ENCODE measurements around the gene DIP2C. TPM values are rescaled to one million over a fixed set of nuclear protein-coding genes. Genes with fewer than 3 reads are reported as not detected.

Gene DIP2C
- total RNA-seq, 4 donors from 2014 or later, result 2.4 to 14.9 (median 6.1) TPM

DNA sequence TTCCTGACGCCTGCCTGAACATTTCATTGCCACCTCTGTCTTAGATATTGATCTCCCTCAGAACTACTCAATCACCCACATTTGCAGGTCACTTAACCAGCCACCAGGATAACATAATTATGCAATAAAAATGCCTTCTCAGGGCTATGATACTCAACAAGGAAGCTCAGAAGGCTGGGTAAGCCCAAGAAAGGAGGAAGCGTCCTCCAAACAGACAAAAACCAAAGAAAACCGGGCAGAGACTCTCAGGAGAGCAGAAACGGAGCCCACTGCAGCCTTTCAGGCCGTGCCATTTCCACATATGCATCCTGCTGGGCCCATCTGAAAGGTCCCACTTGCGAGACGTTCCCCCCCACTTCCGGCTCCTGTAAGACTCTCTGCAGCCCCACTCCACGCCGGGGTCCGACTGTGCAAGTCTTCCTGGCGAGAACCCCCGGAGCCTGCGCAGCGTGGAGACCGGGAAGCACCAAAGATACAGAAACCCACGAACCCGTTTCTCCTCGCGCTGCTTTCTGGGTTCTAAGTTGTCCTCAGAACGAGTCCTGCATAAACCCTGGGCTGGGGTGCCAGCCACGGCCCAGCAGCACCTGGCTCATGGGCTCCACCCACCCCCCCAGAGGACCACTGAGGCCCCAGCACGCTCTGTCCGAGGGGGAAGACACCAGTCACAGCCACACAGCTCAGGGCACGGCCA is 83.7 kb downstream of the DIP2C start:
- Histone ChIP-seq H3K9me3 (no peaks in the 10 kb centered on the region), H3K4me3 (no peak overlapping the region), H3K27ac (no peak overlapping the region), H3K36me3 (no peaks in the 10 kb centered on the region), H3K4me1 (peaks cover 0 to 14% (median 5%) of the 10 kb centered on the region in 3 donors), H3K27me3 (no peaks in the 10 kb centered on the region)
- TF ChIP-seq, protein P1, sequence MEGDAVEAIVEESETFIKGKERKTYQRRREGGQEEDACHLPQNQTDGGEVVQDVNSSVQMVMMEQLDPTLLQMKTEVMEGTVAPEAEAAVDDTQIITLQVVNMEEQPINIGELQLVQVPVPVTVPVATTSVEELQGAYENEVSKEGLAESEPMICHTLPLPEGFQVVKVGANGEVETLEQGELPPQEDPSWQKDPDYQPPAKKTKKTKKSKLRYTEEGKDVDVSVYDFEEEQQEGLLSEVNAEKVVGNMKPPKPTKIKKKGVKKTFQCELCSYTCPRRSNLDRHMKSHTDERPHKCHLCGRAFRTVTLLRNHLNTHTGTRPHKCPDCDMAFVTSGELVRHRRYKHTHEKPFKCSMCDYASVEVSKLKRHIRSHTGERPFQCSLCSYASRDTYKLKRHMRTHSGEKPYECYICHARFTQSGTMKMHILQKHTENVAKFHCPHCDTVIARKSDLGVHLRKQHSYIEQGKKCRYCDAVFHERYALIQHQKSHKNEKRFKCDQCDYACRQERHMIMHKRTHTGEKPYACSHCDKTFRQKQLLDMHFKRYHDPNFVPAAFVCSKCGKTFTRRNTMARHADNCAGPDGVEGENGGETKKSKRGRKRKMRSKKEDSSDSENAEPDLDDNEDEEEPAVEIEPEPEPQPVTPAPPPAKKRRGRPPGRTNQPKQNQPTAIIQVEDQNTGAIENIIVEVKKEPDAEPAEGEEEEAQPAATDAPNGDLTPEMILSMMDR (IDR thresholded peaks at IDR 0.05), result no peak
- no peak for TF ChIP-seq POLR2A (IDR thresholded peaks at IDR 0.05)
- DNase-seq, result no peak
- intact Hi-C loops (cut with DNase I), result no loop called here
- 58 to 82% methylated on average over 5 to 11 of the region's 25 CpGs for WGBS, 2 donors

DNA sequence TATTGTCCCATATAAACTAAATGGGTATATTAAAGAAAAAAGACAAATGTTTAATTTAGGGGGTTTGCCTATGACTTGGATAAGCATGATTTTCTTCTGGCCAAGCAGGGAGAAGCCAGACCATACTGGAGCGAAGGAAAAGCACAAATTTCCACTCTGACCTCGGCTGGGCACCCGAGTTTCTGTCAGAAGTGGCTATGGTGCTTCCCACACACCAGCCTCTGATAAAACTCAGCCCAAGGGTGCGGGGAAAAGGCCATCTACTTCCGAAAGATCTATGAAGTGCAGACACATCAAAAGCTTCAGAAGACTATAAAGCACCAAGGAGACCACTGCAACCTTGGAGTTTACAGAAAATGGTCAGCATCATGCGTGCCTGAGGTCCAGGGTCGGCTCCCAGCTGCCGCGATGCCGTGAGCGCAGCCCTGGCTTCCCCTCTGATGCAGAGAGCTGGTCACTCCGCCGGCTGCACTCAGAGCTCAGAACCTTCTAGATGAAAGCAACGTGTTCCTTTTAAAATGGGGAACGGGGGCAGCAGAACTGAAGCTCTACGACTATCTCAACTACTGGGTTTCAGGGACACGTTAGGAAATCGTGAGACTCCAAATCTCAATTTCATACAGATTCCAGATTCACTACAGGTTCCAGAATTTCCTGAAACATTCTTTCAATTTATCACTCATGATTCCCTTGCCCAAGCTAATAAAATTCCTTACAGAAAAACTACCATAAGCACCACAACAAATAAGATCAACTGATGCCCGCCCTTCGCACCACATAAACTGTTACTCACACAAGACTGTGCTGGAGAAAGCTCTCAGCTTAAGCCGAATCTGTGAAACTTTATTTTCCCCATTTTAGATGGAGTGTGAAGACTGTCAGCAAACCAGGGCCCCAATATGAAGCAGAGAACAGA is 84.5 kb downstream of the DIP2C start:
- intact Hi-C loops (cut with DNase I), result no loop called here
- 80 to 87% methylated on average over 20 of the region's 21 CpGs for WGBS, 2 donors

DNA sequence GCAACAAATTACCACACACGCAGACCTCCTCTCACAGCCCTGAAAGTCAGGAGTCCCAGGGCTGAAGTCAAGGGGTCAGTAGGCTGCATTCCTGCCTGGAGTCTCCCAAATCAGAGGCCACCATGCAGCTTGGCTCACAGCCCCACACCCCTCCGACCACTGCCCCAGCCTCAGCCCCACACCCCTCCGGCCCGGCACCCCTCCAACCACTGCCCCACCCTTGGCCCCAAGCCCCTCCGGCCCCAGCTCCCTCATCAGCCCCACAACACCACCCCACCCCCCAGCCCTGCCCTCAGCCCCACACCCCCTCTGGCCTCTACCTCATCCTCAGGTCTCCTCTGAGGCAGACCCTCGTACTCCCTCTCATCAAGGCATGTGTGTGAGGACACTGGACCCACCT is 85.7 kb downstream of the DIP2C start:
- intact Hi-C loops (cut with DNase I), result no loop called here
- Histone ChIP-seq H3K4me1 (peaks cover 0 to 32% (median 5%) of the 10 kb centered on the region in 3 donors), H3K9me3 (no peaks in the 10 kb centered on the region), H3K27ac (no peak overlapping the region), H3K27me3 (no peaks in the 10 kb centered on the region), H3K4me3 (no peak overlapping the region), H3K36me3 (no peaks in the 10 kb centered on the region)
- DNase-seq, result no peak
- WGBS, 2 donors, result 61 to 66% methylated on average over 5 of the region's 6 CpGs
- no peak for TF ChIP-seq POLR2A (IDR thresholded peaks at IDR 0.05)
- TF ChIP-seq, protein P1 (IDR thresholded peaks at IDR 0.05), result no peak

More for the DNA sequence above, 84.5 kb downstream of the DIP2C start:
- Histone ChIP-seq H3K4me3 (no peak overlapping the region), H3K36me3 (no peaks in the 10 kb centered on the region), H3K27ac (no peak overlapping the region), H3K4me1 (peaks cover 0 to 22% (median 5%) of the 10 kb centered on the region in 3 donors), H3K9me3 (no peaks in the 10 kb centered on the region), H3K27me3 (no peaks in the 10 kb centered on the region)
- no peak for TF ChIP-seq POLR2A (IDR thresholded peaks at IDR 0.05)
- TF ChIP-seq, protein P1 (IDR thresholded peaks at IDR 0.05), result no peak
- DNase-seq, result no peak

DNA sequence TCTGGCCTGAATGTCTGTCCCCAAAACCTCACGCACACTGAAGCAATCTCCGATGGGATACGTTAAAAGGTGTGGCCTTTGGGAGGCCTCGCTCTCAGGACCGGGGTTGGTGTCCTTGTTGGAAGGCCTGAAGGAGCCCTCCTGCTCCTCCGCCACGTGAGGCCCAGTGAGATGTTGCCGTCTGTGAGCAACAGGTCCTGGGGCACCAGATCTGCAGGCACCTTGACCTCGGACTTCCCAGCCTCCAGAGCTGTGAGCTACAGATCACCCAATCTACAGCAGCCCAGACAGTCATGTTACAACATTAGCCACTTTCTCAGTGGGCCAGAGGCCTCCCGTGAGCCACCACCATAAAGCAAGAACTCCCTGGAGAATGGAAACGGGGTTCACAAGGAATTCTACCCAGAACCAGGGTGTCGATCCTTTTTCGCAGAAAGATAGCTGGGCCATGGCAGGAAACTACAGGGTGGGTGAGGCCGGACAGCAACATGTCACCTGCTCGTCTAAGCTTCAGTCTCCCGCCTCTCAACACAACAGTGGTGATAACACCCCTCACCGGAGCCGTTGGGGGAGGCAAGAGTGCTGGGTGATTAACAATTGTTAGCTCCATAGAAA is 87.0 kb downstream of the DIP2C start:
- H3K9me3 ChIP-seq, result no peaks in the 10 kb centered on the region
- intact Hi-C loops (cut with DNase I), result no loop called here
- H3K4me1 ChIP-seq, result peaks cover 0 to 33% (median 5%) of the 10 kb centered on the region in 3 donors
- no peak for DNase-seq
- WGBS, 2 donors, result 93 to 94% methylated on average over 14 to 15 of the region's 18 CpGs
- TF ChIP-seq POLR2A (IDR thresholded peaks at IDR 0.05), result no peak
- TF ChIP-seq, protein P1 (IDR thresholded peaks at IDR 0.05), result no peak
- no peaks in the 10 kb centered on the region for H3K27me3 ChIP-seq
- H3K36me3 ChIP-seq, result no peaks in the 10 kb centered on the region
- H3K4me3 ChIP-seq, result no peak overlapping the region
- no peak overlapping the region for H3K27ac ChIP-seq

DNA sequence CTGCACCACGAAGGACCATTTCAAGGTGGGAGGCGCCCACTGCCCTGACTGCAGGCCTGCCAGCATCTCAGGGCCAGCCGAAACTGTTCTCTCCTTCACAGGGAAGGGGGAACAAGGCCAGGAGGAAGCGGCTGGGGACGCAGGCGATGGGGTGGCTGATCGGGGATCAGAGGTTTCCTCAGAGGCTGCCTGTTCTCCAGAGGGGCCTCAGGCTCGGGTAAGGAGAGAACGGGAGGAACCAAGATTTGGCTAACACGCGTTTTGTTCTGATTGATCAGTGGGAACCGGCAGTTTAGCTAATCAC is 87.9 kb downstream of the DIP2C start:
- H3K27ac ChIP-seq, result peak overlapping the region in 1 of 4 donors; percentile 44
- intact Hi-C loops (cut with DNase I), result no loop called here
- no peak for DNase-seq

More for the DNA sequence above, 87.9 kb downstream of the DIP2C start:
- Histone ChIP-seq H3K36me3 (no peaks in the 10 kb centered on the region), H3K4me1 (peaks cover 0 to 33% (median 5%) of the 10 kb centered on the region in 3 donors), H3K9me3 (no peaks in the 10 kb centered on the region), H3K27me3 (no peaks in the 10 kb centered on the region), H3K4me3 (no peak overlapping the region)
- 68 to 71% methylated on average over 6 to 12 of the region's 12 CpGs for WGBS, 2 donors
- TF ChIP-seq POLR2A (IDR thresholded peaks at IDR 0.05), result no peak
- TF ChIP-seq, protein P1 (IDR thresholded peaks at IDR 0.05), result no peak
